Memory B cell (primary cell): ENCODE results near the gene NADK2.
"Not testable (repeated sequence)": the region's sequence is repeated elsewhere in the genome, so short reads cannot be mapped to it uniquely, and the experiment has no call there.

Experiments used
- ATAC-seq: fragments of 150-1000 bp; cut with Tn5 transposase; 2 replicates; pipeline ENCODE4 v1.10.0; 2021; ENCODE audit warnings: low read depth, mild to moderate bottlenecking, moderate library complexity
- DNase-seq, 2 donors: peaks; one replicate each; pipeline ENCODE4 v3.0.0; 2022; ENCODE audit warnings: low spot score in 2 of 2
- H3K27ac Mint-ChIP-seq: one replicate; pipeline ENCODE4 v1.8.0; 2022; ENCODE audit warnings: mild to moderate bottlenecking, moderate library complexity, mixed read lengths
- H3K27me3 Mint-ChIP-seq: one replicate; pipeline ENCODE4 v1.8.0; 2022; ENCODE audit warnings: mixed read lengths
- H3K36me3 Mint-ChIP-seq: one replicate; pipeline ENCODE4 v1.8.0; 2022; ENCODE audit warnings: mild to moderate bottlenecking, mixed read lengths
- H3K4me1 Mint-ChIP-seq: one replicate; pipeline ENCODE4 v1.8.0; 2022; ENCODE audit warnings: mixed read lengths
- H3K4me3 Mint-ChIP-seq: one replicate; pipeline ENCODE4 v1.8.0; 2022; ENCODE audit warnings: mild to moderate bottlenecking, moderate library complexity, mixed read lengths
- H3K9me3 Mint-ChIP-seq: one replicate; pipeline ENCODE4 v1.8.0; 2022; ENCODE audit warnings: mixed read lengths

NADK2 gene

GRCh38 chr5:36208786-36209185 is 32.9 kb downstream of the NADK2 start:
- DNase-seq (no peak), ATAC-seq (no peak)
- H3K27ac Mint-ChIP-seq: no peak overlapping the region
- peaks cover 23% of the 10 kb centered on the region for H3K36me3 Mint-ChIP-seq
- no peak overlapping the region for H3K4me3 Mint-ChIP-seq
- H3K27me3 Mint-ChIP-seq: no peaks in the 10 kb centered on the region
- H3K4me1 Mint-ChIP-seq: no peaks in the 10 kb centered on the region
- H3K9me3 Mint-ChIP-seq: peaks cover 2% of the 10 kb centered on the region

GRCh38 chr5:36206913-36207312 is 34.8 kb downstream of the NADK2 start:
- peaks cover 18% of the 10 kb centered on the region for H3K36me3 Mint-ChIP-seq
- DNase-seq (no peak), ATAC-seq (no peak)
- H3K4me1 Mint-ChIP-seq: no peaks in the 10 kb centered on the region
- no peak overlapping the region for H3K4me3 Mint-ChIP-seq
- H3K27me3 Mint-ChIP-seq: no peaks in the 10 kb centered on the region
- H3K27ac Mint-ChIP-seq: no peak overlapping the region
- peaks cover 2% of the 10 kb centered on the region for H3K9me3 Mint-ChIP-seq

DNA sequence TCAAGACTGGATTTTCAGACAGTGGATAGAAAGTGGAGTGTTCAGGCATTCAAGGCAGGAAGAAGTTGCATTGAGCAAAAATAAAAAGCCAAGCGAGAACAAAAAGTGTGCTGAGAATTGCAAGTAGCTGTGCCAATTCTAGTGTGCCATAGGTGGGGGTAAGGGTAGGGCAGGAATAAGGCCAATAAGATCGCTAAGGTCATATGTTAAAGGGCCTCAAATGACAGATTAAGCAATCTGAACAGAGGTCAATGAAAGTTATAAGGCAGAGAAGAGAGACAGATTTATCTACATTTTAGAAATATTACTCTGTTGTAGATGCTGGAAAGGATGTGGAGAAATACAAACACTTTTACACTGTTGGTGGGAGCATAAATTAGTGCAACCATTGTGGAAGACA is 36.4 kb downstream of the NADK2 start:
- Mint-ChIP-seq H3K27ac (no peak overlapping the region), H3K4me1 (no peaks in the 10 kb centered on the region)

DNA sequence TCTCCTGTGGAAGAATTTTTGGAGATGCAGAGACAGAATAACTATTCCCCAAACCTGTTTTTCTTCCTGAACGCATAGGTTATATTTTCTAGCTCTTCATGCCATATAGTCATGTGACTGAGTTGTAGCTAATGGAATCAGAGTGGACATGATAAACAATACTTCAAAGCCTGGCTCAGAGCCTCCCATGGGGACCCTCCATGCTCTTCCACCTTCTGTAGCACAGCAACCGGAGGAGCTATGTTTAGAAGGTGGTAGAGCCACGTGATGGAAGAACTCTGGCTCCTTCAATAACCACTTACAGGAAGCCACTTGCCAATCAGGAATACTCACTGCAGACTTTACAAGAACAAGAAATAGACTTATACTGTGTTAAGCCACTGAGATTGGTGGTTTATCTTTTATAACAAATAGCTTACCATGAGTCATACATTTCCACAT is 39.2 kb downstream of the NADK2 start:
- H3K36me3 Mint-ChIP-seq: peaks cover 17% of the 10 kb centered on the region
- H3K27ac Mint-ChIP-seq: no peak overlapping the region
- H3K9me3 Mint-ChIP-seq: peaks cover 2% of the 10 kb centered on the region

More for the DNA sequence above, 36.4 kb downstream of the NADK2 start:
- no peak for ATAC-seq
- H3K27me3 Mint-ChIP-seq: no peaks in the 10 kb centered on the region
- no peak overlapping the region for H3K4me3 Mint-ChIP-seq
- peaks cover 2% of the 10 kb centered on the region for H3K9me3 Mint-ChIP-seq
- DNase-seq: no peak
- H3K36me3 Mint-ChIP-seq: peaks cover 18% of the 10 kb centered on the region

GRCh38 chr5:36200513-36200912 is 41.2 kb downstream of the NADK2 start:
- no peak for ATAC-seq
- Mint-ChIP-seq H3K4me3 (no peak overlapping the region), H3K4me1 (no peaks in the 10 kb centered on the region), H3K27ac (no peak overlapping the region), H3K9me3 (no peaks in the 10 kb centered on the region), H3K36me3 (peaks cover 14% of the 10 kb centered on the region), H3K27me3 (no peaks in the 10 kb centered on the region)
- no peak for DNase-seq

More for the DNA sequence above, 39.2 kb downstream of the NADK2 start:
- no peak for ATAC-seq
- H3K27me3 Mint-ChIP-seq: no peaks in the 10 kb centered on the region
- H3K4me1 Mint-ChIP-seq: no peaks in the 10 kb centered on the region
- H3K4me3 Mint-ChIP-seq: no peak overlapping the region
- DNase-seq: no peak

GRCh38 chr5:36199620-36200019 is 42.1 kb downstream of the NADK2 start:
- Mint-ChIP-seq H3K9me3 (no peaks in the 10 kb centered on the region), H3K4me1 (no peaks in the 10 kb centered on the region), H3K27me3 (no peaks in the 10 kb centered on the region), H3K4me3 (no peak overlapping the region), H3K36me3 (peaks cover 14% of the 10 kb centered on the region), H3K27ac (no peak overlapping the region)
- no peak for DNase-seq
- ATAC-seq: no peak

DNA sequence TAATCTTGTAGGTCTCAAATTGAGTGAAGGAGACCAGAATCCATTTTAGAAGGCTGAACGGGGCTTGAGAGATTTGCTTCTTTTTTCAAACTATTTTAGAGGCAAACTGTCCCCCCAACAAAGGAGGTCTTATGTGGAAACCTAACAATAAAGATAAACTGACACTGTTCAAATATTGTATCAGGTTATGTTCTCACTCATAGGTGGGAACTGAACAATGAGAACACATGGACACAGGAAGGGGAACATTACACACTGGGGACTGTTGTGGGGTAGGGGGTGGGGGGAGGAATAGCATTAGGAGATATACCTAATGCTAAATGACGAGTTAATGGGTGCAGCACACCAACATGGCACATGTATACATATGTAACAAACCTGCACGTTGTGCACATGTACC is 42.9 kb downstream of the NADK2 start:
- not testable (repeated sequence) for DNase-seq, H3K9me3 Mint-ChIP-seq, H3K27me3 Mint-ChIP-seq, H3K4me1 Mint-ChIP-seq, H3K27ac Mint-ChIP-seq, ATAC-seq, H3K4me3 Mint-ChIP-seq
- peaks cover 14% of the 10 kb centered on the region for H3K36me3 Mint-ChIP-seq

- peaks cover 12% of the 10 kb centered on the region for H3K36me3 Mint-ChIP-seq
Measured at GRCh38 chr5:36198281-36198680, 43.4 kb downstream of the NADK2 start.

GRCh38 chr5:36193746-36194145 is 48.0 kb downstream of the NADK2 start:
- ATAC-seq: no peak
- no peaks in the 10 kb centered on the region for H3K27me3 Mint-ChIP-seq
- peaks cover 26% of the 10 kb centered on the region for H3K36me3 Mint-ChIP-seq
- no peak overlapping the region for H3K4me3 Mint-ChIP-seq
- DNase-seq: no peak
- H3K27ac Mint-ChIP-seq: no peak overlapping the region
- no peaks in the 10 kb centered on the region for H3K4me1 Mint-ChIP-seq
- peaks cover 2% of the 10 kb centered on the region for H3K9me3 Mint-ChIP-seq

More at GRCh38 chr5:36198281-36198680, 43.4 kb downstream of the NADK2 start:
- Mint-ChIP-seq H3K4me3 (no peak overlapping the region), H3K9me3 (no peaks in the 10 kb centered on the region), H3K27me3 (no peaks in the 10 kb centered on the region), H3K27ac (no peak overlapping the region), H3K4me1 (no peaks in the 10 kb centered on the region)
- no peak for DNase-seq
- no peak for ATAC-seq

- H3K4me3 Mint-ChIP-seq, H3K27me3 Mint-ChIP-seq, H3K27ac Mint-ChIP-seq, DNase-seq, H3K4me1 Mint-ChIP-seq, H3K9me3 Mint-ChIP-seq, ATAC-seq: not testable (repeated sequence)
- H3K36me3 Mint-ChIP-seq: peaks cover 57% of the 10 kb centered on the region
Measured at GRCh38 chr5:36184408-36184807, 57.3 kb downstream of the NADK2 start.

GRCh38 chr5:36181774-36182173 is 60.0 kb downstream of the NADK2 start:
- H3K4me3 Mint-ChIP-seq: no peak overlapping the region
- no peak for ATAC-seq
- H3K36me3 Mint-ChIP-seq: peaks cover 44% of the 10 kb centered on the region
- no peaks in the 10 kb centered on the region for H3K9me3 Mint-ChIP-seq
- no peak for DNase-seq
- no peaks in the 10 kb centered on the region for H3K4me1 Mint-ChIP-seq
- H3K27me3 Mint-ChIP-seq: no peaks in the 10 kb centered on the region
- H3K27ac Mint-ChIP-seq: peak overlapping the region; percentile 45

DNA sequence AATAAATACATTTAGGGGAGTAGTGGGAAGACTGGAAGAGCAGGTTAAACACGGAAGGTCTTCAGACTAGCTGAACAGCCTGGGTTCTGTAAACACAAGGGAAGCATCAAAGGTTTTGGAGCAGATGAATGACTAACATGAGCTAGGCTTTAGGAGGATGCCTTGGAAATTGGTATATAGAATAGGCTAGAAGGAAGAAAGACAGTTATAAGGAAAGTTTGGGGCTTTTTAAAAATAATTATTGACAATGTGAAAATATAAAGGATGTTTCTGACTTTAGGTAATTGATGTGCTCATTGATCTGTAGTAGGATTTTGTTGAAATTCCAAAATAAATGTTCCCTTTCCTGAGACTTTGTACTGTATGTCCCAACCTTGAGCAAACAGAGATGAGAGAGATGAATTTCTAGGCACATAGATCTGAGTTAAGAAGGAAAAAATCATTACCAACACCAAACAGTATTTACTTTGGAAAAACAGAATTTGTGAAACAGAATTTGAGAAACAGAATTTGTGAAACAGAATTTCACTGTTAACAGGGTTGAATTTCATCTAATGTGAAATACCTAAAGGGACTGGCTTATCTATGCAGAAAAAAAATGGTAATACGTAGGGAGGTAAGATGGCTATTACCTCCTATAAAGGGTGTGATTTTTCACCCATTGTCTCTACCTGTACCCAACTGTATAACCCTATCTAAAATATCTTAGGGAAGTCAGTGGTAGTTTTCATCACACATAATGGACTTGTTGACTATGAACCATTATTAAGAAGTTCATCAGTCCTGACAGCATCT is 61.0 kb downstream of the NADK2 start:
- ATAC-seq: no peak

GRCh38 chr5:36179950-36180349 is 61.8 kb downstream of the NADK2 start:
- Mint-ChIP-seq H3K27ac (no peak overlapping the region), H3K4me3 (no peak overlapping the region), H3K27me3 (no peaks in the 10 kb centered on the region), H3K36me3 (peaks cover 41% of the 10 kb centered on the region), H3K9me3 (no peaks in the 10 kb centered on the region), H3K4me1 (no peaks in the 10 kb centered on the region)
- no peak for ATAC-seq
- no peak for DNase-seq

More for the DNA sequence above, 61.0 kb downstream of the NADK2 start:
- H3K4me3 Mint-ChIP-seq: no peak overlapping the region
- no peaks in the 10 kb centered on the region for H3K4me1 Mint-ChIP-seq
- peak overlapping the region; percentile 18 for H3K27ac Mint-ChIP-seq
- peaks cover 38% of the 10 kb centered on the region for H3K36me3 Mint-ChIP-seq
- no peaks in the 10 kb centered on the region for H3K9me3 Mint-ChIP-seq
- DNase-seq: no peak
- no peaks in the 10 kb centered on the region for H3K27me3 Mint-ChIP-seq

- H3K9me3 Mint-ChIP-seq: no peaks in the 10 kb centered on the region
- H3K27me3 Mint-ChIP-seq: no peaks in the 10 kb centered on the region
- no peak overlapping the region for H3K4me3 Mint-ChIP-seq
- H3K4me1 Mint-ChIP-seq: no peaks in the 10 kb centered on the region
- H3K27ac Mint-ChIP-seq: no peak overlapping the region
- no peak for ATAC-seq
- no peak for DNase-seq
- peaks cover 44% of the 10 kb centered on the region for H3K36me3 Mint-ChIP-seq
Measured at GRCh38 chr5:36178524-36178890, 63.2 kb downstream of the NADK2 start.
